Thoracic aorta (tissue), 2 donors: ENCODE measurements around the gene COLGALT1. TPM values are rescaled to one million over a fixed set of nuclear protein-coding genes. Genes with fewer than 3 reads are reported as not detected.

ENCODE experiments used
- ATAC-seq: fragments of 150-250 bp; one replicate; pipeline ENCODE4 v1.8.0; 2017; ENCODE audit warnings: low read depth; ENCODE audit not compliant: insufficient number of reproducible peaks, low FRiP score
- DNase-seq: peaks from one replicate; pipeline ENCODE4 v3.0.0-alpha.2; 2020; ENCODE audit warnings: low spot score
- H3K27ac ChIP-seq, 2 donors: fragments of 200-600 bp; sonication (generic); 1 replicate in 1 of 2; 2 replicates in 1 of 2; pipeline ENCODE4 v1.5.1; 2016; ENCODE audit warnings: mild to moderate bottlenecking in 2 of 2, moderate library complexity in 2 of 2
- H3K27me3 ChIP-seq: fragments of 200-600 bp; sonication (generic); replicated peaks from 2 replicates; pipeline ENCODE4 v1.6.0; 2016; ENCODE audit warnings: mild to moderate bottlenecking; ENCODE audit not compliant: insufficient read depth
- H3K36me3 ChIP-seq: fragments of 200-600 bp; sonication (generic); one replicate; pipeline ENCODE4 v1.5.1; 2016
- H3K4me1 ChIP-seq, 2 donors: fragments of 200-600 bp; sonication (generic); 1 replicate in 1 of 2; 2 replicates in 1 of 2; pipeline versions ENCODE4 v1.5.1 to v1.6.0; 2016; ENCODE audit warnings: low read depth in 2 of 2, mild to moderate bottlenecking in 1 of 2; ENCODE audit not compliant: control insufficient read depth in 1 of 2
- H3K4me3 ChIP-seq: fragments of 200-600 bp; sonication (generic); 2 replicates; pipeline ENCODE4 v1.5.1; 2016; ENCODE audit warnings: mild to moderate bottlenecking
- H3K9me3 ChIP-seq: fragments of 200-600 bp; sonication (generic); 2 replicates; pipeline ENCODE4 v1.5.1; 2016
- total RNA-seq, 2 donors: library from RNA; depleted of rRNA; stranded (reverse); fragments of >200 nt; gene quantifications; one replicate each; pipeline versions ENCODE4 v1.1.0 to v1.2.3, GENCODE V29; 2016
- TF ChIP-seq, protein P1 (sequence below): fragments of 200-600 bp; sonication (generic); IDR thresholded peaks from one replicate; pipeline ENCODE4 v1.5.1; 2019; ENCODE audit warnings: antibody characterized with exemption

COLGALT1 gene
- total RNA-seq, 2 donors from 2014 or later = 73.7 to 94.1 TPM

DNA sequence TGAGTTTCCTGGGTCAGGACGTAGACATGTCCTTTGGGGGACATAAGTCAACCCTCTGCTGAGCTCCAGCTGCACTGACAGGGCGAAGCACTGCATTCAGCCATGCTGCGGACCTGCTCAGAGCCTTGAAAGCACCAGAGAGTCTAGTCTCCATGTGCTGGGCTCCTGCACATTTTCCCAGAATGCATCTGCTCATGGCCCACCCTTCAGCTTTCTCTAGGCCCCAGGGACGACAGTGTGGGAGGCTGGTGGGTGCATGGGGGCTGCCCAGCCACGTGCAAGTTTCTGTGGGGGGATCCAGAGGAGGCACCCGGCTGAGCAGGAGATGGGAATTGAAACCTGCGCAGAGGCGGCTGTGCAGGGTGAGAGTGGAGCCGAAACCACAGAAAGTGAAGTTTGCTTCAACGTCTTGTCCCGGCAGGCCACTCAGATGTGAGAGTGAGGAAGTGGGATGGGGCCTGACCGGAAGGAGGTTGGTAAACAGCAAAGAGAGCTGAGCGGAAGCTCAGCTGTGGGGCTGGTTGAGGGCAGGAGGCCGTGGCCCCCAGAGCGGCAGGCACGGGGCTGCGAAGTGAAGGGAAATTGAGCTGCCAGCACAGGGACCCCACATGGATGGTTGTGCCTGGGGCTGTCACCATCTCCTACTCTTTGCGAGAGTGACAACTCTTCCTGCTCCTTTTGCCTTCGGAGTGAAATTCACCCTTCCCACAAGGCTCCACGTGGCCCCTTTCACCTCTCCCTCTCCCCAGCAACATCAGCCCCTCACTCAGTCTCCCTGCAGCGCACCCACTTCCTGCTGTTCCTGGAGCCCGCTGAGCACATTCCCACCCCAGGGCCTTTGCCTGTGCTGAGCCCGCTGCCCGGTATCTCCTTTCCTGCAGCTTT, 32.2 kb upstream of the COLGALT1 start:
- no peak for DNase-seq
- no peak for ATAC-seq
- no peak overlapping the region for H3K4me3 ChIP-seq

DNA sequence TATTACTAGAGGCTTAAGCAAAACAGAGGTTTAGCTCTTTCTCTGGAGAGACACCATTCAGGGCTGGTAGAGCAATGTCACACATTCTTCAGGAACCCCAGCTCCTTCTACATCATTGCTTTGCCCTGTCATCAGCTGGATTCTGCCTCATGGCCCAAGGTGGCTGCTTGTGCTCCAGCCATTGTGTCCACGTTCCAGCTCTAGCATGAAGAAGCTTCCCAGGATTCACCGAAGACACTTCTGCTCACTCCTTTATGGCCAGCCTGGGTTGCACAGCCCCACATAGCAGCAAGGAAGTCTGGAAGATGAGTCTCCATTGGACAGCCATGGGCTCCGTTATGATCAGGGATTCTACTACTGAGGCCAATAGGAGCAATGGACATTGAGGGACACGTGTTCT, 30.8 kb upstream of the COLGALT1 start:
- TF ChIP-seq, protein P1, sequence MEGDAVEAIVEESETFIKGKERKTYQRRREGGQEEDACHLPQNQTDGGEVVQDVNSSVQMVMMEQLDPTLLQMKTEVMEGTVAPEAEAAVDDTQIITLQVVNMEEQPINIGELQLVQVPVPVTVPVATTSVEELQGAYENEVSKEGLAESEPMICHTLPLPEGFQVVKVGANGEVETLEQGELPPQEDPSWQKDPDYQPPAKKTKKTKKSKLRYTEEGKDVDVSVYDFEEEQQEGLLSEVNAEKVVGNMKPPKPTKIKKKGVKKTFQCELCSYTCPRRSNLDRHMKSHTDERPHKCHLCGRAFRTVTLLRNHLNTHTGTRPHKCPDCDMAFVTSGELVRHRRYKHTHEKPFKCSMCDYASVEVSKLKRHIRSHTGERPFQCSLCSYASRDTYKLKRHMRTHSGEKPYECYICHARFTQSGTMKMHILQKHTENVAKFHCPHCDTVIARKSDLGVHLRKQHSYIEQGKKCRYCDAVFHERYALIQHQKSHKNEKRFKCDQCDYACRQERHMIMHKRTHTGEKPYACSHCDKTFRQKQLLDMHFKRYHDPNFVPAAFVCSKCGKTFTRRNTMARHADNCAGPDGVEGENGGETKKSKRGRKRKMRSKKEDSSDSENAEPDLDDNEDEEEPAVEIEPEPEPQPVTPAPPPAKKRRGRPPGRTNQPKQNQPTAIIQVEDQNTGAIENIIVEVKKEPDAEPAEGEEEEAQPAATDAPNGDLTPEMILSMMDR = no peak
- DNase-seq = no peak
- Histone ChIP-seq H3K4me3 (no peak overlapping the region), H3K9me3 (peaks cover 4% of the 10 kb centered on the region), H3K36me3 (peaks cover 5% of the 10 kb centered on the region), H3K27ac (no peak overlapping the region), H3K4me1 (no peaks in the 10 kb centered on the region), H3K27me3 (no peaks in the 10 kb centered on the region)
- no peak for ATAC-seq

More for the DNA sequence above, 32.2 kb upstream of the COLGALT1 start:
- no peaks in the 10 kb centered on the region for H3K9me3 ChIP-seq
- peaks cover 5% of the 10 kb centered on the region for H3K36me3 ChIP-seq
- H3K27me3 ChIP-seq = no peaks in the 10 kb centered on the region
- no peaks in the 10 kb centered on the region for H3K4me1 ChIP-seq
- no peak overlapping the region for H3K27ac ChIP-seq
- TF ChIP-seq, protein P1 = no peak

- ATAC-seq (no peak), DNase-seq (no peak)
- Histone ChIP-seq H3K27me3 (no peaks in the 10 kb centered on the region), H3K4me1 (no peaks in the 10 kb centered on the region), H3K27ac (no peak overlapping the region), H3K9me3 (peaks cover 4% of the 10 kb centered on the region), H3K4me3 (no peak overlapping the region), H3K36me3 (peaks cover 5% of the 10 kb centered on the region)
- TF ChIP-seq, protein P1 = no peak
Observed at GRCh38 chr19:17525141-17525540, 30.3 kb upstream of the COLGALT1 start.

- Histone ChIP-seq H3K36me3 (no peaks in the 10 kb centered on the region), H3K4me3 (no peak overlapping the region), H3K4me1 (no peaks in the 10 kb centered on the region), H3K27me3 (no peaks in the 10 kb centered on the region), H3K27ac (no peak overlapping the region), H3K9me3 (peaks cover 4% of the 10 kb centered on the region)
- DNase-seq (no peak), ATAC-seq (no peak)
- TF ChIP-seq, protein P1 = no peak
Observed at GRCh38 chr19:17526922-17527321, 28.5 kb upstream of the COLGALT1 start.

DNA sequence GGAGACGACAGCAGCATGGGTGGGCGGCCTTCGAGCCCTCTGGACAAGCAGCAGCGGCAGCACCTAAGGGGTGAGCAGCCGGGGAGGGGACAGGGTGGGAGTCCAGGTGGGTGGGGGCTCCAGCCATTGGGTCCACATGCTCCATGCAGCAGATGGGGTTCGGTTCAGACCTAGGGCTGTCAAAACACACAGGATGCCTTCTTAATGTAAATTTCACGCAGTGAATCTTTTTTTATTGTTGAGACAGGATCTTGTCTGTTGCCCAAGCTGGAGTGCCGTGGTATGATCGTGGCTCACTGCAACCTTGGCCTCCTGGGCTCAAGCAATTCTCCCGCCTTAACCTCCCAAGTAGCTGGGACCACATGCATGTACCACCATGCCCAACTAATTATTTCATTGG, 28.1 kb upstream of the COLGALT1 start:
- no peak for ATAC-seq
- Histone ChIP-seq H3K27ac (no peak overlapping the region), H3K4me3 (no peak overlapping the region), H3K4me1 (no peaks in the 10 kb centered on the region), H3K9me3 (peaks cover 4% of the 10 kb centered on the region), H3K27me3 (no peaks in the 10 kb centered on the region), H3K36me3 (no peaks in the 10 kb centered on the region)
- no peak for DNase-seq
- TF ChIP-seq, protein P1 = no peak
